Transverse colon (tissue), 4 donors: ENCODE data around the gene NPAS3. TPM values are rescaled to one million over a fixed set of nuclear protein-coding genes. Genes with fewer than 3 reads are reported as not detected.

ENCODE experiments used
- DNase-seq: peaks from one replicate; pipeline ENCODE4 v3.0.0-alpha.2; 2019
- H3K27ac ChIP-seq, 4 donors: fragments of 200-600 bp; sonication (generic); 2 replicates each; pipeline ENCODE4 v1.5.1; 2016 to 2018; ENCODE audit warnings: inconsistent platforms in 4 of 4
- H3K27me3 ChIP-seq: fragments of 200-600 bp; sonication (generic); 2 replicates; pipeline ENCODE4 v1.5.1; 2017; ENCODE audit warnings: inconsistent platforms
- H3K36me3 ChIP-seq, 4 donors: fragments of 200-600 bp; sonication (generic); 2 replicates each; pipeline ENCODE4 v1.5.1; 2017 to 2019; ENCODE audit warnings: inconsistent platforms in 4 of 4
- H3K4me1 ChIP-seq, 4 donors: fragments of 200-600 bp; sonication (generic); 2 replicates each; pipeline ENCODE4 v1.5.1; 2017 to 2020; ENCODE audit warnings: inconsistent platforms in 4 of 4
- H3K4me3 ChIP-seq, 4 donors: fragments of 200-600 bp; sonication (generic); 1 replicate in 1 of 4; 2 replicates in 3 of 4; pipeline versions ENCODE4 v1.5.1 to v1.6.1; 2017 to 2019; ENCODE audit warnings: inconsistent platforms in 4 of 4
- H3K9me3 ChIP-seq, 2 donors: fragments of 200-600 bp; sonication (generic); 2 replicates each; pipeline ENCODE4 v1.5.1; 2017 to 2019; ENCODE audit warnings: inconsistent platforms in 2 of 2
- EP300 ChIP-seq: sonication (generic); formaldehyde crosslinking; IDR thresholded peaks from one replicate; pipeline ENCODE4 v1.6.1; 2017; ENCODE audit warnings: antibody characterized with exemption, low read depth
- POLR2A ChIP-seq: fragments of 450-650 bp; IDR thresholded peaks from one replicate; pipeline ENCODE4 v1.6.1; 2016; ENCODE audit warnings: antibody characterized with exemption, mild to moderate bottlenecking, moderate library complexity
- POLR2AphosphoS5 ChIP-seq, 3 donors: sonication (generic); formaldehyde crosslinking; IDR thresholded peaks; one replicate each; pipeline ENCODE4 v1.6.1; 2016; ENCODE audit warnings: antibody characterized with exemption in 3 of 3
- WGBS, 2 donors: methylation state at CpG; one replicate each; pipeline ENCODE4 v1.1.5; 2018; ENCODE audit warnings: low coverage in 1 of 2; 5-methylcytosine and 5-hydroxymethylcytosine counted together
- in situ Hi-C, 4 donors: fragments of 200-750 bp; cut with MboI; loops; one replicate each; pipeline versions ENCODE4 v1.15.0 to v1.15.1; 2017; ENCODE audit warnings: low sequenced_read_pairs in 3 of 4, low pct_ligation_motif_present in 1 of 4, low pct_unique_long_range_greater_than_20kb in 1 of 4
- intact Hi-C: fragments of 100-400 bp; cut with DNase I; formaldehyde crosslinking; loops from one replicate; pipeline ENCODE4 v1.15.1; 2023; ENCODE audit warnings: low total_unique reads
- total RNA-seq, 4 donors: library from RNA; depleted of rRNA; stranded (reverse); fragments of >200 nt; gene quantifications; one replicate each; pipeline ENCODE4 v1.1.0, GENCODE V29; 2016
- TF ChIP-seq, protein P1 (sequence below), 5 experiments: fragments of 200-600 bp in 3 of 5; fragments of 450-650 bp in 2 of 5; sonication (generic) in 3 of 5; IDR thresholded peaks; 1 replicate in 2 of 5; 2 replicates in 3 of 5; pipeline ENCODE4 v1.5.1; 2016 to 2017; ENCODE audit warnings: antibody characterized with exemption in 5 of 5, inconsistent platforms in 3 of 5, mild to moderate bottlenecking in 2 of 5, moderate library complexity in 1 of 5

NPAS3 gene
- total RNA-seq, 4 donors from 2014 or later, result 0.96 to 6.4 (median 1.8) TPM

DNA sequence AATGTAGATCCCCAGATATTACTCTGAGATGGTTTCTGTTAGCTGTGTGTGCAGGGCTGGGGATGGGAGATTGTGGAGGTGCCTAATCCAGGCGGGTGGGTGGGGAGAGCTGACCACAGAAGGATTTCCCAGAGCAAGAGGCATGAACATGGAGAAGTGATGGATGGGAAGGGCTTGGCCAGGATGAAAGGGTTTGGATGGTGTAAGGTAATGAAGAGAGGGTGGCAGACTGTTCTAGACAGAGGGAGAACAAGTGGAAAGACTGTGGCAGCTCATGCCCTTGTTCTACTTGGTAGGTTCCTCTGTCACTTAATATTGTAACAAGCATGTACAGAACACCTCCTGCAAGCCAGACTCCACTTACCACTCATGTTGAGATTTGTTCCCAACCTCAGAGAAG, 187.8 kb downstream of the NPAS3 start:
- intact Hi-C loops (no loop called here), in situ Hi-C loops (no loop called here)
- H3K36me3 ChIP-seq, result no peaks in the 10 kb centered on the region
- no peaks in the 10 kb centered on the region for H3K27me3 ChIP-seq
- no peaks in the 10 kb centered on the region for H3K9me3 ChIP-seq
- H3K4me1 ChIP-seq, result no peaks in the 10 kb centered on the region
- H3K4me3 ChIP-seq, result no peak overlapping the region
- no peak for DNase-seq
- TF ChIP-seq POLR2AphosphoS5 (IDR thresholded peaks at IDR 0.05) (no peak), POLR2A (no peak), EP300 (no peak)
- TF ChIP-seq, protein P1, sequence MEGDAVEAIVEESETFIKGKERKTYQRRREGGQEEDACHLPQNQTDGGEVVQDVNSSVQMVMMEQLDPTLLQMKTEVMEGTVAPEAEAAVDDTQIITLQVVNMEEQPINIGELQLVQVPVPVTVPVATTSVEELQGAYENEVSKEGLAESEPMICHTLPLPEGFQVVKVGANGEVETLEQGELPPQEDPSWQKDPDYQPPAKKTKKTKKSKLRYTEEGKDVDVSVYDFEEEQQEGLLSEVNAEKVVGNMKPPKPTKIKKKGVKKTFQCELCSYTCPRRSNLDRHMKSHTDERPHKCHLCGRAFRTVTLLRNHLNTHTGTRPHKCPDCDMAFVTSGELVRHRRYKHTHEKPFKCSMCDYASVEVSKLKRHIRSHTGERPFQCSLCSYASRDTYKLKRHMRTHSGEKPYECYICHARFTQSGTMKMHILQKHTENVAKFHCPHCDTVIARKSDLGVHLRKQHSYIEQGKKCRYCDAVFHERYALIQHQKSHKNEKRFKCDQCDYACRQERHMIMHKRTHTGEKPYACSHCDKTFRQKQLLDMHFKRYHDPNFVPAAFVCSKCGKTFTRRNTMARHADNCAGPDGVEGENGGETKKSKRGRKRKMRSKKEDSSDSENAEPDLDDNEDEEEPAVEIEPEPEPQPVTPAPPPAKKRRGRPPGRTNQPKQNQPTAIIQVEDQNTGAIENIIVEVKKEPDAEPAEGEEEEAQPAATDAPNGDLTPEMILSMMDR (IDR thresholded peaks at IDR 0.05), result no peak
- WGBS, 2 donors, result 86 to 88% methylated on average over 1 of the region's 1 CpG
- no peak overlapping the region for H3K27ac ChIP-seq

DNA sequence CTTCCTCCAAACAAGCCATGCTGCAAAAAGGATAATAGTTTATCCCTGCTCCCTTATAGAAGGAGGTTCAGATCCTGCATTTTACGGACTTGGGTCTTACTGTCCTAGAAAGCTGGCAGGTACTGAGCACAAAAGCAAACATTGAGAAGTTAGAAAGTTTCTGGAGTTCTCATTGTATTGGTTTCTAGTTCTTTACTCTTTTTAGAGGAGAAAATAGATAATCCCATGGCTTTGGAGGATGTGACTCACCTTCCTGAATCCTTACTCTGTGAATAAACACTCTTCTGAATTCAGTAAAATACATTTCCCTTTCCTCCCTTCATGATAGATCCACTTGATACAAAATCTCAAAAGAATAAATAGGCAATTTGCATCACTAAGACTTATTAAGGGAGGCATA, 188.9 kb downstream of the NPAS3 start:
- TF ChIP-seq POLR2A, result no peak
- TF ChIP-seq POLR2AphosphoS5 (IDR thresholded peaks at IDR 0.05), result no peak
- no peak for TF ChIP-seq EP300
- TF ChIP-seq, protein P1 (IDR thresholded peaks at IDR 0.05), result no peak
- in situ Hi-C loops (no loop called here), intact Hi-C loops (no loop called here)
- DNase-seq, result no peak
- WGBS, 2 donors, result 65 to 100% methylated on average over 1 of the region's 1 CpG
- no peaks in the 10 kb centered on the region for H3K4me1 ChIP-seq
- H3K4me3 ChIP-seq, result no peak overlapping the region
- H3K27ac ChIP-seq, result no peak overlapping the region
- no peaks in the 10 kb centered on the region for H3K36me3 ChIP-seq
- H3K27me3 ChIP-seq, result no peaks in the 10 kb centered on the region
- no peaks in the 10 kb centered on the region for H3K9me3 ChIP-seq

DNA sequence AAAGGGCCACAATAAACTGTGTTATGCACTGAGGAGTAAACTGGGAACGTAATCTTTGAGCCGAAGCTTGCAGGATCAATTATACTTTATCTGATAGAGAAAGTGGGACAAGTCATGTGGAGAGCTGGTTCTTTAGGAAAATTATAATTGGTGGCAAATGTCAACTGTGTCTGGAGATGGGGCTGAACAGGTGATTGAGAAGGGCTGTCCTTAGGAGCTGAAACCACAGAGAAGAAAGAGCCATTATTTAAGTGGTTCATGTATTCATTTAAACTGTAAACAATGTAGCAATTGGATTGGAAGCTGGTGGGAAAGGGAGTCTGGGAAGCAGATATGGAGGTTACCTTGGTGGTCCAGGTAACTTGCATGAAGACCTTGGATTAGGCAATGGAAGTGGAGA, 193.1 kb downstream of the NPAS3 start:
- H3K4me1 ChIP-seq, result no peaks in the 10 kb centered on the region
- DNase-seq, result no peak
- H3K27me3 ChIP-seq, result no peaks in the 10 kb centered on the region
- H3K9me3 ChIP-seq, result no peaks in the 10 kb centered on the region
- in situ Hi-C loops, result no loop called here
- no peaks in the 10 kb centered on the region for H3K36me3 ChIP-seq
- WGBS, 2 donors, result 60 to 85% methylated on average over 2 of the region's 2 CpGs
- intact Hi-C loops, result no loop called here
- H3K27ac ChIP-seq, result no peak overlapping the region
- TF ChIP-seq, protein P1 (IDR thresholded peaks at IDR 0.05), result no peak
- TF ChIP-seq EP300, result no peak
- no peak for TF ChIP-seq POLR2A
- no peak for TF ChIP-seq POLR2AphosphoS5 (IDR thresholded peaks at IDR 0.05)
- no peak overlapping the region for H3K4me3 ChIP-seq

DNA sequence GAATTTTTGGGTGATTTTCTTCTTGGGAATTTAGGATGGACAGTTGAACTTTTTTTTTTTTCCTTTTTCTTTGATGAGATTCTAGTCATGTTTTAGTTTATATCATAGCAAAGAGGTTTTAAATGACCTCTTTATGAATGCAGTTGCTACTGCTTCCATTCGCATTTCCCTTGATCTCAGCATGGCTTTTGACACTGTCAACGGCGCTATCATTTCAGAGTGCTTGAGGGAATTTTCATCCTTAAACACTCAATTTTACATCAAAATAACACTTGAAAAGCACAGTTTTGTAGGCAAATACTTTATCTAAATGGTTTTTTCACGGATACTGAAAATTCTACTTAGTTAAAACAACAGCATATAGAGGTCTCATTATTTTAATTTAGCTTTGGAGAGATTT, 195.5 kb downstream of the NPAS3 start:
- no peak overlapping the region for H3K27ac ChIP-seq
- no peaks in the 10 kb centered on the region for H3K9me3 ChIP-seq
- WGBS, 2 donors, result 90 to 92% methylated on average over 4 of the region's 4 CpGs
- in situ Hi-C loops (no loop called here), intact Hi-C loops (no loop called here)
- H3K4me1 ChIP-seq, result no peaks in the 10 kb centered on the region
- H3K4me3 ChIP-seq, result no peak overlapping the region
- TF ChIP-seq POLR2A, result no peak
- TF ChIP-seq, protein P1 (IDR thresholded peaks at IDR 0.05), result no peak
- no peak for TF ChIP-seq POLR2AphosphoS5 (IDR thresholded peaks at IDR 0.05)
- DNase-seq, result no peak
- no peaks in the 10 kb centered on the region for H3K36me3 ChIP-seq
- no peaks in the 10 kb centered on the region for H3K27me3 ChIP-seq
